GM19452 (cell line): Measurements from ENCODE around the gene ADA.
"Not testable (repeated sequence)": the region's sequence is repeated elsewhere in the genome, so short reads cannot be mapped to it uniquely, and the experiment has no call there.

Source experiments
- ATAC-seq: cut with Tn5 transposase; IDR thresholded peaks from one replicate; pipeline ENCODE4 v1.9.1; 2021; ENCODE audit not compliant: unreplicated experiment

The ADA gene

GRCh38 chr20:44678990-44679611 is 27.6 kb upstream of the ADA start:
- ATAC-seq: no peak

GRCh38 chr20:44678242-44678641 is 26.7 kb upstream of the ADA start:
- no peak for ATAC-seq

GRCh38 chr20:44672318-44672902 is 20.9 kb upstream of the ADA start:
- ATAC-seq: not testable (repeated sequence)

- ATAC-seq: not testable (repeated sequence)
These were observed 20.0 kb upstream of the ADA start for GRCh38 chr20:44671541-44671940.

GRCh38 chr20:44670851-44671250 is 19.4 kb upstream of the ADA start:
- ATAC-seq: not testable (repeated sequence)

GRCh38 chr20:44666066-44666465 is 14.6 kb upstream of the ADA start:
- ATAC-seq: no peak

GRCh38 chr20:44664131-44664530 is 12.6 kb upstream of the ADA start:
- ATAC-seq: no peak

- ATAC-seq: no peak
These were observed 10.8 kb upstream of the ADA start for GRCh38 chr20:44662261-44662660.

- ATAC-seq: no peak
These were observed 9.1 kb upstream of the ADA start for GRCh38 chr20:44660581-44660980.

- ATAC-seq: no peak
These were observed 8.4 kb upstream of the ADA start for GRCh38 chr20:44659931-44660330.

- ATAC-seq: no peak
These were observed 7.3 kb upstream of the ADA start for GRCh38 chr20:44658810-44659209.

- no peak for ATAC-seq
These were observed 6.4 kb upstream of the ADA start for GRCh38 chr20:44657875-44658274.

GRCh38 chr20:44656448-44656847 is 4.9 kb upstream of the ADA start:
- no peak for ATAC-seq

- ATAC-seq: not testable (repeated sequence)
These were observed 2.7 kb upstream of the ADA start for GRCh38 chr20:44654210-44654609.

GRCh38 chr20:44653546-44653945 is 2.0 kb upstream of the ADA start:
- ATAC-seq: no peak

- no peak for ATAC-seq
These were observed 140 bp downstream of the ADA start for GRCh38 chr20:44651434-44651683.

- ATAC-seq: no peak
These were observed 597 bp downstream of the ADA start for GRCh38 chr20:44650771-44651433.

GRCh38 chr20:44649976-44650375 is 1.5 kb downstream of the ADA start:
- ATAC-seq: no peak

- ATAC-seq: no peak
These were observed 2.4 kb downstream of the ADA start for GRCh38 chr20:44649126-44649525.

- ATAC-seq: no peak
These were observed 2.9 kb downstream of the ADA start for GRCh38 chr20:44648579-44648978.

- ATAC-seq: no peak
These were observed 3.4 kb downstream of the ADA start for GRCh38 chr20:44648068-44648467.

- peak; percentile 43 for ATAC-seq
These were observed 4.7 kb downstream of the ADA start for GRCh38 chr20:44646641-44647274.
